GM19240 (cell line): ENCODE data around the gene KLF3.

ENCODE experiments used
- DNase-seq: peaks from one replicate; pipeline ENCODE4 v3.0.0; 2011; ENCODE audit warnings: low spot score; ENCODE audit not compliant: insufficient read length

KLF3 gene

GRCh38 chr4:38738940-38739803, 75.2 kb downstream of the KLF3 start:
- no peak for DNase-seq

GRCh38 chr4:38740303-38740702, 76.3 kb downstream of the KLF3 start:
- DNase-seq: no peak

- no peak for DNase-seq
Observed at GRCh38 chr4:38743866-38744265, 79.9 kb downstream of the KLF3 start.

- no peak for DNase-seq
Observed at GRCh38 chr4:38745881-38746280, 81.9 kb downstream of the KLF3 start.

GRCh38 chr4:38747629-38748028, 83.6 kb downstream of the KLF3 start:
- DNase-seq: no peak

- DNase-seq: no peak
Observed at GRCh38 chr4:38749336-38749735, 85.3 kb downstream of the KLF3 start.
